LHCN-M2 (cell line): ENCODE results near the gene PPIF. TPM values are rescaled to one million over a fixed set of nuclear protein-coding genes. Genes with fewer than 3 reads are reported as not detected.
A peak's percentile ranks its signal among the peaks of the same experiment; 100 is the strongest.

Source experiments
- DNase-seq: peaks from one replicate; pipeline ENCODE4 v3.0.0-alpha.2; 2012; ENCODE audit warnings: low read depth
- total RNA-seq: library from RNA; depleted of rRNA; stranded (reverse); fragments of >200 nt; gene quantifications from 2 replicates; pipeline ENCODE4 v1.2.3, GENCODE V29; 2014

Gene PPIF
- total RNA-seq, 1 experiment from 2014 or later = 43.8 TPM

- no peak for DNase-seq
Measured at GRCh38 chr10:79313320-79313719, 33.9 kb upstream of the PPIF start.

- DNase-seq = no peak
Measured at GRCh38 chr10:79313911-79314439, 33.3 kb upstream of the PPIF start.

- no peak for DNase-seq
Measured at GRCh38 chr10:79314761-79315601, 32.3 kb upstream of the PPIF start.

- no peak for DNase-seq
Measured at GRCh38 chr10:79315602-79315920, 31.7 kb upstream of the PPIF start.

- no peak for DNase-seq
Measured at GRCh38 chr10:79316671-79317431, 30.4 kb upstream of the PPIF start.

- DNase-seq = no peak
Measured at GRCh38 chr10:79318369-79318768, 28.9 kb upstream of the PPIF start.

GRCh38 chr10:79319115-79319771 lies 28.0 kb upstream of the PPIF start:
- DNase-seq = no peak

GRCh38 chr10:79320316-79320715 lies 27.0 kb upstream of the PPIF start:
- DNase-seq = no peak

GRCh38 chr10:79320820-79321493 lies 26.3 kb upstream of the PPIF start:
- peak; percentile 91 for DNase-seq

- DNase-seq = no peak
Measured at GRCh38 chr10:79321494-79321882, 25.8 kb upstream of the PPIF start.

GRCh38 chr10:79321951-79322350 lies 25.3 kb upstream of the PPIF start:
- DNase-seq = no peak

- peak; percentile 91 for DNase-seq
Measured at GRCh38 chr10:79322616-79323543, 24.4 kb upstream of the PPIF start.

GRCh38 chr10:79323602-79324001 lies 23.7 kb upstream of the PPIF start:
- no peak for DNase-seq

GRCh38 chr10:79324032-79324695 lies 23.1 kb upstream of the PPIF start:
- DNase-seq = no peak

- no peak for DNase-seq
Measured at GRCh38 chr10:79326361-79327089, 20.7 kb upstream of the PPIF start.

- no peak for DNase-seq
Measured at GRCh38 chr10:79327090-79327457, 20.2 kb upstream of the PPIF start.

GRCh38 chr10:79328147-79328701 lies 19.0 kb upstream of the PPIF start:
- no peak for DNase-seq

- DNase-seq = no peak
Measured at GRCh38 chr10:79328737-79329504, 18.3 kb upstream of the PPIF start.
